K562 (cell line): ENCODE data around the gene CARD14. TPM values are rescaled to one million over a fixed set of nuclear protein-coding genes. Genes with fewer than 3 reads are reported as not detected.

Source experiments
- ARID2 ChIP-seq: fragments of 450-650 bp; IDR thresholded peaks from 2 replicates; pipeline ENCODE4 v1.6.1; 2017; ENCODE audit warnings: antibody characterized with exemption, mild to moderate bottlenecking
- ATF6 ChIP-seq: sonication (generic); formaldehyde crosslinking; IDR thresholded peaks from 2 replicates; pipeline ENCODE4 v1.4.0; 2020; ENCODE audit warnings: mild to moderate bottlenecking, missing genetic modification reagents
- CGGBP1 ChIP-seq: fragments of 250-450 bp; sonication (Bioruptor Pico); IDR thresholded peaks from 2 replicates; pipeline ENCODE4 v1.9.0; 2021; ENCODE audit warnings: mild to moderate bottlenecking
- CLOCK ChIP-seq: fragments of 250-450 bp; sonication (Bioruptor Pico); IDR thresholded peaks from 2 replicates; pipeline ENCODE4 v1.4.0; 2020; ENCODE audit warnings: mild to moderate bottlenecking, moderate library complexity, borderline replicate concordance
- CREB5 ChIP-seq: fragments of 250-450 bp; sonication (Bioruptor Pico); IDR thresholded peaks from 2 replicates; pipeline ENCODE4 v1.5.0; 2020; ENCODE audit warnings: mild to moderate bottlenecking
- FOS ChIP-seq: IDR thresholded peaks from 3 replicates; pipeline ENCODE4 v1.6.1; 2011; ENCODE audit not compliant: insufficient read length; ENCODE audit errors: extremely low read depth
- GATAD2A ChIP-seq: fragments of 450-650 bp; IDR thresholded peaks from 2 replicates; pipeline ENCODE4 v1.6.1; 2017
- NFXL1 ChIP-seq: fragments of 450-650 bp; formaldehyde crosslinking; IDR thresholded peaks from 2 replicates; pipeline ENCODE4 v1.4.0; 2021; ENCODE audit warnings: mild to moderate bottlenecking
- NKRF ChIP-seq: fragments of 450-650 bp; IDR thresholded peaks from 2 replicates; pipeline ENCODE4 v1.6.1; 2016; ENCODE audit warnings: borderline replicate concordance
- ZBTB5 ChIP-seq: fragments of 450-650 bp; IDR thresholded peaks from 2 replicates; pipeline ENCODE4 v1.6.1; 2017; ENCODE audit warnings: antibody characterized with exemption
- ZMIZ1 ChIP-seq, 2 experiments: fragments of 150-350 bp in 1 of 2; IDR thresholded peaks; 2 replicates each; pipeline ENCODE4 v1.6.1; 2012 to 2016; ENCODE audit warnings: low read depth in 2 of 2, low read length in 2 of 2, mild to moderate bottlenecking in 1 of 2, moderate library complexity in 1 of 2
- ZNF12 ChIP-seq: sonication (generic); formaldehyde crosslinking; IDR thresholded peaks from 2 replicates; pipeline ENCODE4 v1.4.0; 2020; ENCODE audit warnings: mild to moderate bottlenecking, missing genetic modification reagents
- polyA plus RNA-seq, 8 experiments: library from polyadenylated mRNA; depleted of rRNA in 4 of 8; stranded (reverse) in 5 of 8; unstranded in 3 of 8; fragments of >200 nt; fragmentation: Nextera tagmentation in 2 of 8; fragmentation: Illumina TruSeq in 1 of 8; extraction: Ambion mirVana in 2 of 8; extraction: Trizol in 1 of 8; gene quantifications; 2 replicates each; pipeline versions ENCODE4 v1.2.1 to v1.2.3, GENCODE V29; 2011 to 2014; ENCODE audit warnings: inconsistent platforms in 1 of 8, missing spikeins in 1 of 8
- total RNA-seq, 7 experiments: library from RNA; depleted of rRNA in 6 of 7; stranded (reverse); fragments of >200 nt in 6 of 7; fragmentation: Illumina TruSeq in 2 of 7; extraction: Trizol in 2 of 7; gene quantifications; 2 replicates each; pipeline versions ENCODE4 v1.2.1 to v1.2.3, GENCODE V29; 2011 to 2021; ENCODE audit warnings: low replicate concordance in 1 of 7

Gene CARD14
- total and polyA plus RNA-seq, 9 of the 15 experiments (the other 6 are each of a cell fraction or from before 2014, with no cell fraction given) = not detected

GRCh38 chr17:80147035-80147822 is 22.6 kb upstream of the CARD14 start, which contains the start of gene EIF4A3 (continued):
- TF ChIP-seq GATAD2A (no peak), CLOCK (no peak), ATF6 (CRISPR knock-in tag) (peak; percentile 64; the same call in 1 of the 2 replicates), FOS (no peak), NKRF (peak; percentile 36; the same call in 1 of the 2 replicates), ARID2 (no peak), CREB5 (no peak), CGGBP1 (no peak), NFXL1 (CRISPR knock-in tag) (no peak), ZMIZ1 (IDR thresholded peaks at IDR 0.05; ENCODE audit: low read depth in 2 of 2, low read length in 2 of 2) (no peak), ZBTB5 (no peak), ZNF12 (CRISPR knock-in tag) (no peak)
